ENCODE results near the gene LUC7L.

GRCh38 chr16:189604-190186 lies 39.6 kb downstream of the LUC7L start:
- TF ChIP-seq CTCF (IDR thresholded peaks at IDR 0.05) (no peak), POLR2AphosphoS5 (IDR thresholded peaks at IDR 0.05) (no peak), POLR2A (IDR thresholded peaks at IDR 0.05) (no peak)
